Aorta (tissue), 5 donors: ENCODE data around the gene TNRC6C. TPM values are rescaled to one million over a fixed set of nuclear protein-coding genes. Genes with fewer than 3 reads are reported as not detected.
"Not testable (repeated sequence)": the region's sequence is repeated elsewhere in the genome, so short reads cannot be mapped to it uniquely, and the experiment has no call there.

Experiments
- ATAC-seq: fragments of 200-7000 bp; cut with Tn5 transposase; one replicate; pipeline ENCODE4 v1.9.1; 2022; ENCODE audit warnings: moderate library complexity; ENCODE audit not compliant: low FRiP score
- DNase-seq, 2 donors: peaks; one replicate each; pipeline ENCODE4 v3.0.0-alpha.2; 2020
- H3K27ac ChIP-seq, 2 donors: one replicate each; pipeline ENCODE4 v1.5.1; 2013; ENCODE audit warnings: low read length in 2 of 2, mild to moderate bottlenecking in 2 of 2, moderate library complexity in 2 of 2, control low read depth in 1 of 2, inconsistent platforms in 1 of 2, low read depth in 1 of 2
- H3K27me3 ChIP-seq, 2 donors: one replicate each; pipeline ENCODE4 v1.6.1; 2013; ENCODE audit warnings: control low read depth in 1 of 2, low read length in 1 of 2, mild to moderate bottlenecking in 1 of 2, moderate library complexity in 1 of 2; ENCODE audit not compliant: insufficient read depth in 2 of 2, control insufficient read depth in 1 of 2
- H3K36me3 ChIP-seq, 2 donors: one replicate each; pipeline ENCODE4 v1.6.1; 2013; ENCODE audit warnings: control low read depth in 1 of 2, low read length in 1 of 2, mild to moderate bottlenecking in 1 of 2; ENCODE audit not compliant: insufficient read depth in 2 of 2, control insufficient read depth in 1 of 2
- H3K4me1 ChIP-seq, 2 donors: one replicate each; pipeline ENCODE4 v1.6.1; 2013; ENCODE audit warnings: low read length in 2 of 2, control low read depth in 1 of 2, mild to moderate bottlenecking in 1 of 2, moderate library complexity in 1 of 2; ENCODE audit not compliant: insufficient read depth in 2 of 2, control insufficient read depth in 1 of 2
- H3K4me3 ChIP-seq, 2 donors: one replicate each; pipeline ENCODE4 v1.5.1; 2013; ENCODE audit warnings: low read length in 2 of 2, control low read depth in 1 of 2, mild to moderate bottlenecking in 1 of 2
- H3K9me3 ChIP-seq: one replicate; pipeline ENCODE4 v1.6.1; 2013; ENCODE audit warnings: mild to moderate bottlenecking, low read length; ENCODE audit not compliant: control insufficient read depth
- WGBS, 2 donors: extraction: QIAGEN DNeasy Blood & Tissue Kit; methylation state at CpG; one replicate each; pipeline ENCODE4 v1.1.7; 2013; 5-methylcytosine and 5-hydroxymethylcytosine counted together
- intact Hi-C, 2 donors: fragments of 100-400 bp; cut with DNase I; formaldehyde crosslinking; loops; one replicate each; pipeline versions ENCODE4 v1.14.2 to v1.15.0; 2022
- polyA plus RNA-seq, 2 donors: library from polyadenylated mRNA; stranded (reverse); fragments of 200-250 nt; gene quantifications; one replicate each; pipeline ENCODE4 v1.2.3, GENCODE V29; 2013
- total RNA-seq, 2 donors: library from RNA; stranded (reverse); fragmentation: NEBNext Ultra II Directional; extraction: Animal tissue kit (Norgen Biotek cat#: 25700); gene quantifications; one replicate each; pipeline ENCODE4 v1.2.1, GENCODE V29; 2021
- donor health status: healthy with polysubstance abuse.
- donor health status: Bipolar disorder and iron deficiency.
- donor health status: DM: no; HTN: no; CAD: no.
- donor health status: DM: no; HTN: no; CAD: no.
- donor health status: DM: yes; HTN: yes; CAD: no.

TNRC6C gene
- total and polyA plus RNA-seq, 4 donors, result 3.3 to 62.2 (median 28.6) TPM

DNA sequence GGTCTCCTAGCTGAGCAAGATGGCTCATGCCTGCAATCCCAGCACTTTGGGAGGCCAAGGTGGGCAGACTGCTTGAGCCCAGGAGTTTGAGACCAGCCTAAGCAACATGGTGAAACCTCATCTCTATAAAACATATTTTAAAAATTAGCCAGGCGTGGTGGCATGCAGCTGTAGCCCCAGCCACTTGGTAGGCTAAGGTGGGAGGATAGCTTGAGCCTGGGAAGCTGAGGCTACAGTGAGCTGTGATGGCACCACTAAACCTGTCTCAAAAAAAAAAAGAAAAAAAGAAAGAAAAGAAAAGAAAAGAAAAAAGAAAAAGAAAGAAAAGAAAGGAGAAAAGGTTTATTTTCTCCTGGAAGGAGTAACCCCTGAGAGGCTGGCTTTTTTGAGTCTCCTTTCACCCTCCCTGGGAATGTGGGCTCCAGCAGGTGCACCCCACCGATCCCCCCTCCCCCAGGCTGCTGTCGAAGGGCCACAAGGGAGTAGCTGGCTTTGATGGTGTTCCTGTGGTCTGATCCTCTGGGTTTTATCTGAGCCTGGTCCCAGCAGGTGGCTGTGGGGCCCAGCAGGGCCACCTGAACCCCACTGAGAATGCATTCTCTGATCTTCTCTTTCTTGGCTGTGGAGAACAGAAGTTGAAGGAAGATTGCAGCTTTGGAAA lies 29.9 kb upstream of the TNRC6C start:
- no peaks in the 10 kb centered on the region for H3K9me3 ChIP-seq
- 75 to 86% methylated on average over 3 of the region's 3 CpGs for WGBS, 2 donors
- H3K27ac ChIP-seq, result no peak overlapping the region
- no peaks in the 10 kb centered on the region for H3K4me1 ChIP-seq
- ATAC-seq, result no peak
- H3K36me3 ChIP-seq, result no peaks in the 10 kb centered on the region
- intact Hi-C loops, result no loop called here
- no peaks in the 10 kb centered on the region for H3K27me3 ChIP-seq
- H3K4me3 ChIP-seq, result no peak overlapping the region
- DNase-seq, result no peak

DNA sequence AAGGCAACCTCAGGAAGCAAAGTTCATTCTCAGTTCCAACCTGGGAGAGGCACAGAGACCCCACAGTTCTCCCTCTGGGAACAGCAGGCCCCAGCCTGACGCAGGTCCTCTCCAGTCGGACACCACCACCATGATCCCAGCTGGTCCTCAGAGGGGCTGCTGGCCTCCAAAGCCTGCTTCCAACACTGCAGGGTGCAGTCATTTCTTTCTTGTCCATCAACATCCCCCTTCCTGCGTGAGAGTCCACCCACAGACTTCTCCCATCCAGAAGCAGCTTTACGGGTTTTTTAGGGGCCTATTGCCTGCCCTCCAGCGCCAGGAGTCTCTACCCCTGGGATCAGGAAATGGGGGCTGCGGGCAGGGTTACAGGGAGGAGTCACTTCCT lies 29.3 kb upstream of the TNRC6C start:
- 91 to 93% methylated on average over 6 of the region's 6 CpGs for WGBS, 2 donors
- Histone ChIP-seq H3K9me3 (no peaks in the 10 kb centered on the region), H3K4me3 (no peak overlapping the region), H3K4me1 (no peaks in the 10 kb centered on the region), H3K27me3 (no peaks in the 10 kb centered on the region), H3K36me3 (no peaks in the 10 kb centered on the region), H3K27ac (no peak overlapping the region)
- intact Hi-C loops, result no loop called here
- DNase-seq, result no peak
- ATAC-seq, result no peak

DNA sequence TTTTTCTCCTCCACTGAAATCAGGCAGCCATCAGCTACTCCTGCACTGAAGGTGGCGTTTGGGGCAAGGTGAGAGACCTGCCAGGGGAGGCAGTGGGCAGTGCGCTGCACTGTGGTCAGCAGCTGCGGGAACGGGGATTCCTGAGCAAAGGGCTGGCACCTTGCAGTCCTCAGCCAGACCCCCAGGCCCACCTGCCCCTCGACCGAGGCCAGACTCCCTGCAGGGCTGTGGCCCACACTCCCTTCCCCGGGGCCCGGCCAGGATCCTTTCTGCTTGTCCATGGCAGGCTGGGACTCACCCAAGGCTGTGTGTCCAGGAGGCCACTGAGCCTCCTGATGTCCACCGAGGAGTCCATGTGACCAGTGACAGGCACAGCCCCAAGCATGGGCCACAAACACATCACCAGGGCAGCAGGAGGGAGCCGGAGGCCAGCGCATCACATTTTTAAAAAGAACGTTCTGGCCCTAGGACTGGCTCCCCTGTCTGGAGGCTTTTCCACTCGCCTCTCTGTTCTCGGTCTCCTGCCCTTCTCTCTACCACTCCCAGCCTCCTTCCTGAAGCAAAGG lies 28.5 kb upstream of the TNRC6C start:
- Histone ChIP-seq H3K4me3 (no peak overlapping the region), H3K27ac (no peak overlapping the region), H3K4me1 (no peaks in the 10 kb centered on the region), H3K27me3 (no peaks in the 10 kb centered on the region), H3K9me3 (no peaks in the 10 kb centered on the region), H3K36me3 (no peaks in the 10 kb centered on the region)
- 89 to 91% methylated on average over 14 of the region's 14 CpGs for WGBS, 2 donors
- intact Hi-C loops, result no loop called here
- DNase-seq (no peak), ATAC-seq (no peak)

- ATAC-seq, result no peak
- WGBS, 2 donors, result 69 to 75% methylated on average over 23 to 24 of the region's 24 CpGs
Observed at GRCh38 chr17:77930780-77931768, 27.4 kb upstream of the TNRC6C start.

DNA sequence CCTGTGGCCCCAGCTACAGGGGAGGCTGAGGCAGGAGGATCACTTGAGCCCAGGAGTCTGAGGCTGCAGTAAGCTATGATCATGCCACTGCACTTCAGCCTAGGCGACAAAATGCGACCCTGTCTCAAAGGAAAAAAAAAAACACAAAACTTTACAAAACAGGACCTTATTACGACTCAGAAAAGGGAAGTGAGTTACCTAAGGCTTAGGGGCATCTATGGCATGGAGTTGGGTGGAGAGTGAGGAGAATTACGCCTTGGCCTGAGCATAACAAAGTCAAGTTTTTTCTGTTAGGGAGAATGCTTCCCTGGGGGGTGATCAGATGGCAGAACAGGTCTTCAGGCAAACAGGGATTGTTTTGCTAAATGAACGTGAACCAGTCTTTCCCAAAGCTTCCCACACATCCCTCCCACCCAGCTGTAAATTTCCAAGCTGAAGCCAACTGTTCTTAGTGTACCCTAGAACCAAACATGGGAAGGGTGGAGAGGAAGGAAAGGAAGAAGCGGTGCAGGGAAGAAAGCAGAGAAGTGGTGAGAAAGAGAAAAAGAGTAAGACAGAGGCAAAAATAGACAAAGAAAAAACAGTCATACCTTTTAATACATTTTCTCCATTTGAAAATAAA lies 24.6 kb upstream of the TNRC6C start:
- Histone ChIP-seq H3K4me1 (no peaks in the 10 kb centered on the region), H3K27ac (no peak overlapping the region), H3K4me3 (no peak overlapping the region), H3K36me3 (no peaks in the 10 kb centered on the region), H3K27me3 (no peaks in the 10 kb centered on the region), H3K9me3 (no peaks in the 10 kb centered on the region)
- ATAC-seq, result no peak
- intact Hi-C loops, result no loop called here
- DNase-seq, result no peak
- WGBS, 2 donors, result 95 to 96% methylated on average over 6 of the region's 6 CpGs

More at GRCh38 chr17:77930780-77931768, 27.4 kb upstream of the TNRC6C start:
- intact Hi-C loops, result no loop called here
- Histone ChIP-seq H3K36me3 (no peaks in the 10 kb centered on the region), H3K4me3 (no peak overlapping the region), H3K9me3 (no peaks in the 10 kb centered on the region), H3K27me3 (no peaks in the 10 kb centered on the region), H3K27ac (no peak overlapping the region), H3K4me1 (no peaks in the 10 kb centered on the region)
- DNase-seq, result no peak

- intact Hi-C loops, result no loop called here
- H3K27me3 ChIP-seq, result no peaks in the 10 kb centered on the region
- ATAC-seq (no peak), DNase-seq (no peak)
- no peaks in the 10 kb centered on the region for H3K9me3 ChIP-seq
- 32 to 39% methylated on average over 11 of the region's 11 CpGs for WGBS, 2 donors
- no peaks in the 10 kb centered on the region for H3K36me3 ChIP-seq
- no peak overlapping the region for H3K27ac ChIP-seq
- no peaks in the 10 kb centered on the region for H3K4me1 ChIP-seq
- no peak overlapping the region for H3K4me3 ChIP-seq
Observed at GRCh38 chr17:77935121-77935571, 23.4 kb upstream of the TNRC6C start.

- H3K9me3 ChIP-seq, H3K27me3 ChIP-seq, H3K4me3 ChIP-seq, intact Hi-C loops, H3K36me3 ChIP-seq, H3K4me1 ChIP-seq, H3K27ac ChIP-seq, DNase-seq, ATAC-seq: not testable (repeated sequence)
- 29 to 40% methylated on average over 6 of the region's 6 CpGs for WGBS, 2 donors
Observed at GRCh38 chr17:77935744-77936143, 22.8 kb upstream of the TNRC6C start.

GRCh38 chr17:77936881-77937280 lies 21.6 kb upstream of the TNRC6C start:
- H3K4me1 ChIP-seq, result no peaks in the 10 kb centered on the region
- no peaks in the 10 kb centered on the region for H3K27me3 ChIP-seq
- intact Hi-C loops, result no loop called here
- DNase-seq (no peak), ATAC-seq (no peak)
- no peak overlapping the region for H3K4me3 ChIP-seq
- no peaks in the 10 kb centered on the region for H3K9me3 ChIP-seq
- no peaks in the 10 kb centered on the region for H3K36me3 ChIP-seq
- H3K27ac ChIP-seq, result no peak overlapping the region
- WGBS, 2 donors, result 94 to 95% methylated on average over 10 of the region's 10 CpGs
